Activated naive CD8-positive, alpha-beta T cell treated with anti-CD3 and anti-CD28 coated beads for 36 hours (primary cell): ENCODE measurements around the gene NBPF3. TPM values are rescaled to one million over a fixed set of nuclear protein-coding genes. Genes with fewer than 3 reads are reported as not detected.
"Not testable (repeated sequence)": the region's sequence is repeated elsewhere in the genome, so short reads cannot be mapped to it uniquely, and the experiment has no call there.

Source experiments
- DNase-seq: peaks from one replicate; pipeline ENCODE4 v3.0.0; 2021
- H3K27ac Mint-ChIP-seq: one replicate; pipeline ENCODE4 v1.8.0; 2022; ENCODE audit warnings: mild to moderate bottlenecking, moderate library complexity, mixed read lengths
- H3K27me3 Mint-ChIP-seq: one replicate; pipeline ENCODE4 v1.8.0; 2022; ENCODE audit warnings: mild to moderate bottlenecking, mixed read lengths
- H3K36me3 Mint-ChIP-seq: one replicate; pipeline ENCODE4 v1.8.0; 2021; ENCODE audit warnings: mild to moderate bottlenecking, mixed read lengths
- H3K4me1 Mint-ChIP-seq: one replicate; pipeline ENCODE4 v1.8.0; 2021; ENCODE audit warnings: mixed read lengths
- H3K4me3 Mint-ChIP-seq: one replicate; pipeline ENCODE4 v1.8.0; 2022; ENCODE audit warnings: mild to moderate bottlenecking, moderate library complexity, mixed read lengths
- H3K9me3 Mint-ChIP-seq: one replicate; pipeline ENCODE4 v1.8.0; 2022; ENCODE audit warnings: mixed read lengths
- total RNA-seq, 2 experiments: library from RNA; stranded (reverse); gene quantifications; one replicate each; pipeline ENCODE4 v1.2.3, GENCODE V29; 2021

The NBPF3 gene
- total RNA-seq, result 1 to 10 TPM; 3.9 to 4.2 TPM

DNA sequence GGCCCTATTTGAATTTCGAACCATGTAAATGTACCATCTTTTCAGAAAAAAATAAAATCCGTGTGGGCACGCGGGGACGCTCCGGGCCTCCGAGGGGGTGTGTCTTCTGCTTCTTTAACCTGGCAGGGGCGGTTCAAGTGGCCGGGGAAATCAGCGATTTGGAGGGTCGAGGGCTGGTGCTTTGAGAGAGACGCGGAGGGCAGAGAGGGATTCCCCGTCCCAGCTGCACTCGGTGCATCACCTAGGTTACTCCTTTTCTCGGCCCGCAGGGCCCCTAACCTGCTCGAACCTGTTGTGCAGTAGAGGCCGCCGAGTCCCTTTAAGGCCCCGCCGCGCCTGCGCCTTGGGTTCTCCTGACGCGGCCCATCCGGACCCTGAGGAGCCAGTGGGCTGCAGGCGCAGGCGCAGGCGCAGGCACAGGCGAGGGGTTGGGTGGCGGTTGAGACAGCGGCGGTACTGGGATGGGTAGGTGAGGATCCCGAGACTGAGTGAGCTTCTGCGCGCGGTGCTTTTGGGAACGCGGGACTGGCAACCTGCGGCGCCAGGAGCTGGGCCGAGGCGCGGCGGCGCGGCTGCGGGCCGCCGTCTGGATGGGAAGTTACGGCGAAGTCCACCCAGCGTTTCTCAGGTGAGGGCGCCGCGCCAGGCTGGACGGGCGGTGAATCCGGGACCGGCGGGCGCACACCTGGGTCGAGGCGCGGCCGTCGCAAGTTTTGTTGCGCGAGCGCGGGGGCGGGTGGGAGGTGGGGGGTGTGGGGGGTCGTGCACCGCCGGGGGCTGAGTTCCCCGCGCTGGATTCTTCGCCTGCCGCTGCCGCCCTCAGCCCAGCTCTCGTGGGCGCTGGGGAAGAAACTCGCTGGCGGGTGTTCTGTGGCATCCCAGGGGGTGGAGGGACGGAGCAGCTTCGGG lies at the start of gene NBPF3:
TSS of gene NBPF3 (plus strand) at position 417 of the 909 bp plus-strand sequence. CDS start 4,950 bp downstream, outside the sequence.
- peak; percentile 91 for DNase-seq
- peak within 1 kb of the TSS; percentile 89 for H3K4me3 Mint-ChIP-seq
- peak within 1 kb of the TSS; percentile 63 for H3K27ac Mint-ChIP-seq
- peaks cover 23% of the 10 kb centered on the region for H3K4me1 Mint-ChIP-seq
- peaks cover 9% of the 10 kb centered on the region for H3K27me3 Mint-ChIP-seq
- no peaks in the 10 kb centered on the region for H3K9me3 Mint-ChIP-seq
- no peaks in the 10 kb centered on the region for H3K36me3 Mint-ChIP-seq

DNA sequence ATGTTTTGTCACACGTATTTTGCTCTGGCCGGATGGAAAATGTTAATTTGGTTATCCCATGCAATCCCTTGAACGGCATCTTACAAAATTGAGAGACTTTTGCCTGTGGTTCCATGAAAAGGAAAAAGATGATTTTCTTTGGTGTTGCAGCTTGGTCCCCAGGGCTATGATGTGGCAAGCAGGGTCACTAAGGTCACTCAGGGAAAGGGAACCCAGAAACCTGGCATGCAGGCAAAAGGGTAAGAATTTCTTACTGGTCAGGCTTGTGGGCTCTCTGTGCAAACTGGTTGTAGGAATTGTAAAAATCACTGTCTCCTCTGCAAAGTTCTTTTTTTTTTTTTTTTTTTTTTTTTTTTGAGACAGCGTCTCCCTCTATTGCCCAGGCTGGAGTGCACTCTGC lies 48.4 kb upstream of the NBPF3 start:
- Mint-ChIP-seq H3K9me3 (no peaks in the 10 kb centered on the region), H3K4me1 (peaks cover 4% of the 10 kb centered on the region), H3K27me3 (peaks cover 13% of the 10 kb centered on the region), H3K36me3 (no peaks in the 10 kb centered on the region), H3K27ac (peak overlapping the region; percentile 25), H3K4me3 (no peak overlapping the region)
- DNase-seq, result no peak

- Mint-ChIP-seq H3K4me1 (peaks cover 4% of the 10 kb centered on the region), H3K27me3 (peaks cover 12% of the 10 kb centered on the region), H3K36me3 (no peaks in the 10 kb centered on the region), H3K27ac (no peak overlapping the region), H3K9me3 (no peaks in the 10 kb centered on the region), H3K4me3 (no peak overlapping the region)
- DNase-seq, result no peak
Measured at GRCh38 chr1:21392587-21393263, 47.2 kb upstream of the NBPF3 start.

- H3K27ac Mint-ChIP-seq, result no peak overlapping the region
- DNase-seq, result no peak
- H3K4me1 Mint-ChIP-seq, result peaks cover 4% of the 10 kb centered on the region
- no peaks in the 10 kb centered on the region for H3K36me3 Mint-ChIP-seq
- peaks cover 29% of the 10 kb centered on the region for H3K27me3 Mint-ChIP-seq
- H3K4me3 Mint-ChIP-seq, result no peak overlapping the region
- no peaks in the 10 kb centered on the region for H3K9me3 Mint-ChIP-seq
Measured at GRCh38 chr1:21396516-21396915, 43.4 kb upstream of the NBPF3 start.

DNA sequence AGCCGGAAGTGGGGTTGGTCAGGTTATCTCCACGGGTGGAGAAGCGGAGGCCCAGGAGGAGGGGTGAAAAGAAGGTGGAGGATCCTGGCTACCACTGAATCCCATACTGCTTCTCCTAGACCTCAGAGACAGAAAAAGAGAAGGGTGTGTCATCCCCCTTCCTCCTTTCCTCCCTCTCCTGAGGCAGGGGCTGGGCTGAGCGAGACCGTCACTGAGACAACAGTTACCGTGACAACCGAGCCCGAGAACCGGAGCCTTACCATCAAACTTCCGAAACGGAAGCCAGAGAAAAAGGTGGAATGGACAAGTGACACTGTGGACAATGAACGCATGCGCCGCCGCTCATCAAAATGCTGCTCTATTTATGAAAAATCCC lies 42.1 kb upstream of the NBPF3 start:
- no peak overlapping the region for H3K27ac Mint-ChIP-seq
- no peaks in the 10 kb centered on the region for H3K9me3 Mint-ChIP-seq
- H3K4me1 Mint-ChIP-seq, result peaks cover 4% of the 10 kb centered on the region
- H3K4me3 Mint-ChIP-seq, result peak overlapping the region; percentile 65
- DNase-seq, result peak; percentile 13
- no peaks in the 10 kb centered on the region for H3K36me3 Mint-ChIP-seq
- peaks cover 29% of the 10 kb centered on the region for H3K27me3 Mint-ChIP-seq

DNA sequence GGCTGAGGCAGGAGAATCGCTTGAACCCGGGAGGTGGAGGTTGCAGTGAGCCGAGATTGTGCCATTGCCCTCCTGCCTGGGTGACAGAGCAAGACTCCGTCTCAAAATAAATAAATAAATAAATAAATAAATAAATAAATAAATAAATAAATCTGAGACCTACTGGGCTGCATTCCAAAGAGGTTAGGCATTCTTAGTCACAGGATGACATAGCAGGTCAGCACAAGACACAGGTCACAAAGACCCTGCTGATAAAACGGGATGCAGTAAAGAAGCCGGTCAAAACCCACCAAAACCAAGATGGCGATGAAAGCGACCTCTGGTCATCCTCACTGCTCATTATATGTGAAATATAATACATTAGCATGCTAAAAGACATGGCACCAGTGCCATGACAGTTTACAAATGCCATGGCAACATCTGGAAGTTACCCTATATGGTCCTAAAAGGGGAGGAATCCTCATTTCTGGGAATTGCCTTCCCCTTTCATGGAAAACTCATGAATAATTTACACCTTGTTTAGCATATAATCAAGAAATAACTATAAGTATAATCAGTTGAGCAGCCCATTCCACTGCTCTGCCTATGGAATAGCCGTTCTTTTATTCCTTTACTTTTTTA lies 38.1 kb upstream of the NBPF3 start:
- H3K27ac Mint-ChIP-seq, H3K4me1 Mint-ChIP-seq, H3K4me3 Mint-ChIP-seq, H3K9me3 Mint-ChIP-seq, DNase-seq, H3K36me3 Mint-ChIP-seq: not testable (repeated sequence)
- H3K27me3 Mint-ChIP-seq, result peaks cover 26% of the 10 kb centered on the region

GRCh38 chr1:21406659-21407058 lies 33.3 kb upstream of the NBPF3 start:
- Mint-ChIP-seq H3K9me3 (no peaks in the 10 kb centered on the region), H3K4me1 (no peaks in the 10 kb centered on the region), H3K4me3 (no peak overlapping the region), H3K36me3 (no peaks in the 10 kb centered on the region), H3K27me3 (no peaks in the 10 kb centered on the region), H3K27ac (no peak overlapping the region)
- no peak for DNase-seq

GRCh38 chr1:21409897-21410296 lies 30.0 kb upstream of the NBPF3 start:
- not testable (repeated sequence) for H3K27me3 Mint-ChIP-seq, H3K4me1 Mint-ChIP-seq, DNase-seq, H3K4me3 Mint-ChIP-seq, H3K36me3 Mint-ChIP-seq, H3K9me3 Mint-ChIP-seq, H3K27ac Mint-ChIP-seq

GRCh38 chr1:21414015-21414414 lies 25.9 kb upstream of the NBPF3 start:
- no peak overlapping the region for H3K27ac Mint-ChIP-seq
- peaks cover 10% of the 10 kb centered on the region for H3K27me3 Mint-ChIP-seq
- DNase-seq, result no peak
- H3K4me3 Mint-ChIP-seq, result no peak overlapping the region
- H3K4me1 Mint-ChIP-seq, result no peaks in the 10 kb centered on the region
- H3K36me3 Mint-ChIP-seq, result no peaks in the 10 kb centered on the region
- no peaks in the 10 kb centered on the region for H3K9me3 Mint-ChIP-seq

GRCh38 chr1:21420378-21420777 lies 19.6 kb upstream of the NBPF3 start:
- H3K9me3 Mint-ChIP-seq, H3K4me1 Mint-ChIP-seq, H3K4me3 Mint-ChIP-seq, H3K36me3 Mint-ChIP-seq, H3K27ac Mint-ChIP-seq, DNase-seq: not testable (repeated sequence)
- peaks cover 35% of the 10 kb centered on the region for H3K27me3 Mint-ChIP-seq

- not testable (repeated sequence) for H3K4me1 Mint-ChIP-seq, H3K36me3 Mint-ChIP-seq, DNase-seq, H3K4me3 Mint-ChIP-seq, H3K9me3 Mint-ChIP-seq, H3K27ac Mint-ChIP-seq
- peaks cover 32% of the 10 kb centered on the region for H3K27me3 Mint-ChIP-seq
Measured at GRCh38 chr1:21421307-21421706, 18.6 kb upstream of the NBPF3 start.

DNA sequence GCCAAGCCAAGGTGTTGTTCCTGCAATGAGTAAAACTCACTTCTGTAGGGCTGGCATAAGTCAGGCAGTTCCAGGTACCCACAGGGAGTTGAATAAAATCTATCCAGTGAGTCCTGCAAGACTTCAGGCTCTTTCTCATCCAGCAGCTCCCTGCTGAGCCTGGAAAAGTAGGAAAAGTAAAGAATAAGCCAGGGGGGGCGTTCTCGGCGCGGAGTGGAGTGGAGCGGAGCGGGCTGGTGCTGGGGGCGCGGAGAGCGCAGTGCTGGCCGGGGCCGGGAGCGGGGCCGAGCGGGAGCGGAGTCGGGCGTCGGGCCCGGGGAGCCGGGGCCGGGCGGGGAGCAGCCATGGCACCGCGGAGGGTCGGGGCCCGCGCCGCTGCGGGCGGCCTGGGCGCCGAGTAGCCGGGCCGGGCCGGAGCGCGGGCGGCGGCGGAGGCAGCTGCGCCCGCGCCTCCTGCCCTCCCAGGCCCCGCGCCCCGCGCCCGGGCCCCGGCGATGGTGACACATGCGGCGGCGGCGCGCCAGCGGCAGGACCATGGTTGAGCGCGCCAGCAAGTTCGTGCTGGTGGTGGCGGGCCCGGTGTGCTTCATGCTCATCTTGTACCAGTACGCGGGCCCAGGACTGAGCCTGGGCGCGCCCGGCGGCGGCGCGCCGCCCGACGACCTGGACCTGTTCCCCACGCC lies 12.0 kb upstream of the NBPF3 start:
- H3K27ac Mint-ChIP-seq, H3K4me1 Mint-ChIP-seq, H3K36me3 Mint-ChIP-seq, H3K4me3 Mint-ChIP-seq, H3K9me3 Mint-ChIP-seq, DNase-seq: not testable (repeated sequence)
- peaks cover 18% of the 10 kb centered on the region for H3K27me3 Mint-ChIP-seq

DNA sequence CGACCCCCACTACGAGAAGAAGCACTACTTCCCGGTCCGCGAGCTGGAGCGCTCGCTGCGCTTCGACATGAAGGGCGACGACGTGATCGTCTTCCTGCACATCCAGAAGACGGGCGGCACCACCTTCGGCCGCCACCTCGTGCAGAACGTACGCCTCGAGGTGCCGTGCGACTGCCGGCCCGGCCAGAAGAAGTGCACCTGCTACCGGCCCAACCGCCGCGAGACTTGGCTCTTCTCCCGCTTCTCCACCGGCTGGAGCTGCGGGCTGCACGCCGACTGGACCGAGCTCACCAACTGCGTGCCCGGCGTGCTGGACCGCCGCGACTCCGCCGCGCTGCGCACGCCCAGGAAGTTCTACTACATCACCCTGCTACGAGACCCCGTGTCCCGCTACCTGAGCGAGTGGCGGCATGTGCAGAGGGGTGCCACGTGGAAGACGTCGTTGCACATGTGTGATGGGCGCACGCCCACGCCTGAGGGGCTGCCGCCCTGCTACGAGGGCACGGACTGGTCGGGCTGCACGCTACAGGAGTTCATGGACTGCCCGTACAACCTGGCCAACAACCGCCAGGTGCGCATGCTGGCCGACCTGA lies 11.4 kb upstream of the NBPF3 start:
- H3K27ac Mint-ChIP-seq, H3K9me3 Mint-ChIP-seq, DNase-seq, H3K4me3 Mint-ChIP-seq, H3K4me1 Mint-ChIP-seq, H3K36me3 Mint-ChIP-seq: not testable (repeated sequence)
- H3K27me3 Mint-ChIP-seq, result peaks cover 18% of the 10 kb centered on the region

DNA sequence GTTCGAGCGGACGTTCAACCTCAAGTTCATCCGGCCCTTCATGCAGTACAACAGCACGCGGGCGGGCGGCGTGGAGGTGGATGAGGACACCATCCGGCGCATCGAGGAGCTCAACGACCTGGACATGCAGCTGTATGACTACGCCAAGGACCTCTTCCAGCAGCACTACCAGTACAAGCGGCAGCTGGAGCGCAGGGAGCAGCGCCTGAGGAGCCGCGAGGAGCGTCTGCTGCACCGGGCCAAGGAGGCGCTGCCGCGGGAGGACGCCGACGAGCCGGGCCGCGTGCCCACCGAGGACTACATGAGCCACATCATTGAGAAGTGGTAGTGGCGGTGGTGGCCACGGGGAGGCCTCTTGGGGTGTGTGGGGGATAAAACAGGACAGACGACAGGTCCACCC lies 10.7 kb upstream of the NBPF3 start:
- not testable (repeated sequence) for H3K4me3 Mint-ChIP-seq, H3K9me3 Mint-ChIP-seq, H3K36me3 Mint-ChIP-seq, H3K4me1 Mint-ChIP-seq, DNase-seq, H3K27ac Mint-ChIP-seq
- peaks cover 18% of the 10 kb centered on the region for H3K27me3 Mint-ChIP-seq

- H3K36me3 Mint-ChIP-seq, DNase-seq, H3K4me1 Mint-ChIP-seq, H3K4me3 Mint-ChIP-seq, H3K9me3 Mint-ChIP-seq, H3K27ac Mint-ChIP-seq: not testable (repeated sequence)
- H3K27me3 Mint-ChIP-seq, result peaks cover 15% of the 10 kb centered on the region
Measured at GRCh38 chr1:21430875-21431274, 9.1 kb upstream of the NBPF3 start.
